PC-9 (cell line): Measurements from ENCODE around the gene MMP24OS. TPM values are rescaled to one million over a fixed set of nuclear protein-coding genes. Genes with fewer than 3 reads are reported as not detected.

Source experiments
- BruUV-seq: library from RNA; stranded (reverse); fragments of 400-500 nt; replicated peaks from 2 replicates; lab custom pipeline; 2021; lab: Mats Ljungman, UMichigan
- CTCF ChIA-PET: fragments of 300-600 bp; sonication (Branson Sonifier 250); formaldehyde crosslinking; loops from one replicate; lab custom pipeline; 2022; ENCODE audit warnings: antibody characterized with exemption; lab: Charles Lee
- POLR2A ChIA-PET: fragments of 300-600 bp; sonication (Branson Sonifier 250); formaldehyde crosslinking; loops from one replicate; lab custom pipeline; 2022; ENCODE audit warnings: antibody characterized with exemption; ENCODE audit not compliant: unreplicated experiment; lab: Charles Lee
- DNase-seq, 2 experiments: peaks; one replicate each; pipeline versions ENCODE4 v3.0.0 to v3.0.0-alpha.2; 2015 to 2022; ENCODE audit warnings: mixed read lengths in 1 of 2
- H2AFZ ChIP-seq: fragments of 200-600 bp; sonication (generic); 2 replicates; pipeline ENCODE4 v1.8.1; 2017; ENCODE audit warnings: antibody characterized with exemption
- H3F3A ChIP-seq: fragments of 200-600 bp; sonication (generic); 2 replicates; pipeline ENCODE4 v1.8.1; 2017; ENCODE audit warnings: antibody characterized with exemption, mild to moderate bottlenecking, low read depth; ENCODE audit not compliant: insufficient read depth
- H3K27ac ChIP-seq: fragments of 200-600 bp; sonication (generic); 2 replicates; pipeline ENCODE4 v1.6.1; 2016; ENCODE audit warnings: mixed run types
- H3K27me3 ChIP-seq: fragments of 200-600 bp; sonication (generic); 2 replicates; pipeline ENCODE4 v1.6.1; 2016; ENCODE audit warnings: low read depth, mixed run types; ENCODE audit not compliant: insufficient read depth
- H3K36me3 ChIP-seq: fragments of 200-600 bp; sonication (generic); 2 replicates; pipeline ENCODE4 v1.6.1; 2016; ENCODE audit warnings: low read depth, mixed run types
- H3K4me1 ChIP-seq: fragments of 200-600 bp; sonication (generic); replicated peaks from 2 replicates; pipeline ENCODE4 v1.6.1; 2016; ENCODE audit warnings: mixed run types; ENCODE audit not compliant: insufficient read depth
- H3K4me2 ChIP-seq: fragments of 200-600 bp; sonication (generic); 2 replicates; pipeline ENCODE4 v1.6.1; 2017; ENCODE audit warnings: mixed run types
- H3K4me3 ChIP-seq: fragments of 200-600 bp; sonication (generic); 2 replicates; pipeline ENCODE4 v1.6.1; 2016; ENCODE audit warnings: mixed run types
- H3K79me2 ChIP-seq: fragments of 200-600 bp; sonication (generic); 2 replicates; pipeline ENCODE4 v1.6.1; 2017; ENCODE audit warnings: low read depth, mixed run types
- H3K9me2 ChIP-seq: fragments of 200-600 bp; sonication (generic); 2 replicates; pipeline ENCODE4 v1.8.1; 2017; ENCODE audit warnings: mild to moderate bottlenecking; ENCODE audit not compliant: insufficient read depth
- H3K9me3 ChIP-seq: fragments of 200-600 bp; sonication (generic); 2 replicates; pipeline ENCODE4 v1.8.1; 2016; ENCODE audit warnings: low read depth; ENCODE audit not compliant: insufficient read depth
- H4K20me1 ChIP-seq: fragments of 200-600 bp; sonication (generic); 2 replicates; pipeline ENCODE4 v1.8.1; 2017; ENCODE audit not compliant: insufficient read depth
- CTCF ChIP-seq: fragments of 200-600 bp; sonication (generic); conservative IDR thresholded peaks from 2 replicates; pipeline ENCODE4 v1.6.1; 2017; ENCODE audit warnings: mixed run types, antibody characterized with exemption, mild to moderate bottlenecking, moderate library complexity
- EZH2 ChIP-seq: fragments of 200-600 bp; sonication (generic); IDR thresholded peaks from 2 replicates; pipeline ENCODE4 v1.8.0; 2017; ENCODE audit warnings: antibody characterized with exemption, low read depth
- intact Hi-C: fragments of 100-400 bp; cut with micrococcal nuclease; formaldehyde crosslinking; loops from one replicate; pipeline ENCODE4 v1.10.0; 2022; ENCODE audit not compliant: unreplicated experiment
- total RNA-seq: library from RNA; stranded (reverse); gene quantifications from 2 replicates; pipeline ENCODE4 v1.2.3, GENCODE V29; 2021

The MMP24OS gene
- total RNA-seq, 1 experiment from 2014 or later = 59.3 TPM

DNA sequence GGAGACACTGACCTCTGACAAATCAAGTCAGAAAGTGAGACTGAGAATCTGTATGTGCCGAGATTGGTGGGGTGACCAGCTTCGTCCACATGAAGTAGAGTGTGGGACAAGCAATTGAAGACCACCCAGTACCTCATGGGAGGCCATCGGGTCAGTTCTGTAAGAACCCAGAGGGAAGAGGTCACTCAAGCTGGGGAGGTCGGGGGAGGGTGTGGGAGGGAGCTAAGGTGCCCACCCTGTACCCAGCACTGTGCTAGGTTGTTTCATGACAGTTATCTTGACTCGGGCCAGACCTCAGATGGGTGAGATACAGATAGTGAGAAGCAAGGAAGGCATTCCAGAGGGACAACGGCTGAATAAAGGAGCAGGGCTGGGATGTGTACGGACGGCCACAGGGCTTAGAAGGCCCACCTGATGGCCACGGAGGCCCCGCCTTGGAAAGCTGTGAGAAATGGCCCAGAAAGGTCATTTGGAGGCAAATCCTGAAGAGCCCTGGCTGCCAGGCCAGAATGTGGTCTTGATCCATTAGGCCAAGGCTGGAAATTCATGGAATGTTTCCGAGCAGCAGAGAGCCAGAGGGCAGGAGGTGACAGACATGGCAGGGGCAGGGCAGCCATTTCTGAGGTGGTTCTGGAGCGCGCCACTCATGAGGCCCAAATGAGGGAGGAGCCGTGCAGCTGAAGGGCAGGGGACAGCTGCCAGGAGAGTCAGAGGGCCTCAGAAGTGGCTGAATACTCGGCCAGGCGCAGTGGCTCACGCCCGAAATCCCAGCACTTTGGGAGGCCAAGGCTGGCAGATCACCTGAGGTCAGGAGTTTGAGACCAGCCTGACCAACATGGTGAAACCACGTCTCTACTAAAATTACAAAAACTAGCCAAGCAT, 7.7 kb downstream of the MMP24OS start:
- Histone ChIP-seq H3K9me2 (no peaks in the 10 kb centered on the region), H3K36me3 (no peaks in the 10 kb centered on the region), H4K20me1 (no peaks in the 10 kb centered on the region), H3K4me2 (no peak overlapping the region), H3K27me3 (no peaks in the 10 kb centered on the region), H3F3A (no peaks in the 10 kb centered on the region), H3K4me1 (no peaks in the 10 kb centered on the region), H3K4me3 (no peak overlapping the region), H3K9me3 (no peaks in the 10 kb centered on the region), H3K27ac (no peak overlapping the region), H2AFZ (no peak overlapping the region), H3K79me2 (no peaks in the 10 kb centered on the region)
- no peak for DNase-seq
- ChIA-PET POLR2A (no interaction called here), CTCF (interaction anchor here (1.1 kb wide), 1 partner anchor 125 kb away, joined by 5 read pairs; no protein-coding TSS in a partner anchor)
- intact Hi-C loops = no loop called here
- no peak for TF ChIP-seq CTCF
- TF ChIP-seq EZH2 = no peak
- BruUV-seq = no TSS peak

- intact Hi-C loops = loop anchor here (1.0 to 2.0 kb wide), 4 partner anchors 124 to 434 kb away; no protein-coding TSS in a partner anchor
- H3K36me3 ChIP-seq = no peaks in the 10 kb centered on the region
- peak in 1 of 2 experiments; percentile 66 for DNase-seq
- no peak overlapping the region for H3K4me3 ChIP-seq
- no peaks in the 10 kb centered on the region for H4K20me1 ChIP-seq
- H3K9me3 ChIP-seq = no peaks in the 10 kb centered on the region
- ChIA-PET CTCF (interaction anchor here (0.6 to 1.3 kb wide), 4 partner anchors 123 to 433 kb away, joined by 3 to 10 read pairs (median 4); no protein-coding TSS in a partner anchor), POLR2A (interaction anchor here (0.8 kb wide), 1 partner anchor 410 kb away, joined by 16 read pairs; no protein-coding TSS in a partner anchor)
- H3K79me2 ChIP-seq = no peaks in the 10 kb centered on the region
- H3K9me2 ChIP-seq = no peaks in the 10 kb centered on the region
- H3K27me3 ChIP-seq = no peaks in the 10 kb centered on the region
- H2AFZ ChIP-seq = no peak overlapping the region
- BruUV-seq = no TSS peak
- TF ChIP-seq EZH2 (no peak), CTCF (peak; percentile 84)
- H3K27ac ChIP-seq = no peak overlapping the region
- no peak overlapping the region for H3K4me2 ChIP-seq
- H3F3A ChIP-seq = no peaks in the 10 kb centered on the region
- H3K4me1 ChIP-seq = peaks cover under 1% of the 10 kb centered on the region
Observed at GRCh38 chr20:35269055-35269781, 8.7 kb downstream of the MMP24OS start.

DNA sequence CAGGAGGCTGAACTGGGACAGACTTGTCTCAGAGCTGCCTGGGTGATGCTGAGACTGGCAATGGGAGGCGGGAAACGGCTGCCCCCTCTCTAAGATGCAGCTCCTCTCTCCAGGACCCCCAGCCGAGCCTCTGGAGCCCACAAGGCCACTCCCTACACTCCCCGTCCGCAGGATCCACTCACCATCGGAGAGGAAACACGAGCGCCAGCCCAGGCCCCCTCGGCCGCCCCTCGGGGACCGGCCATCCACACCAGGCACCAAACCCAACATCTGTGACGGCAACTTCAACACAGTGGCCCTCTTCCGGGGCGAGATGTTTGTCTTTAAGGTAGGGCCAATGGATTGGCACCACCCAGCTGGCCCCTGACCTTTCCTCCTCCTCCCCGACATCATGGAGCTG, 10.8 kb downstream of the MMP24OS start:
- Histone ChIP-seq H3K4me1 (peaks cover 14% of the 10 kb centered on the region), H3K9me3 (no peaks in the 10 kb centered on the region), H2AFZ (no peak overlapping the region), H3F3A (no peaks in the 10 kb centered on the region; the same call in 1 of the 2 replicates), H3K36me3 (no peaks in the 10 kb centered on the region), H3K27me3 (no peaks in the 10 kb centered on the region), H3K4me3 (no peak overlapping the region), H3K4me2 (no peak overlapping the region), H3K79me2 (no peaks in the 10 kb centered on the region), H3K9me2 (no peaks in the 10 kb centered on the region), H3K27ac (no peak overlapping the region), H4K20me1 (no peaks in the 10 kb centered on the region)
- no peak for TF ChIP-seq CTCF
- TF ChIP-seq EZH2 = no peak
- ChIA-PET POLR2A (no interaction called here), CTCF (interaction anchor here (0.5 to 0.8 kb wide), 2 partner anchors 53 to 171 kb away, joined by 3 to 11 read pairs; no protein-coding TSS in a partner anchor)
- no TSS peak for BruUV-seq
- intact Hi-C loops = no loop called here
- DNase-seq = no peak
